ENCODE measurements around the gene SLFN12. TPM values are rescaled to one million over a fixed set of nuclear protein-coding genes. Genes with fewer than 3 reads are reported as not detected.

Gene SLFN12
- total RNA-seq, 1 experiment from 2014 or later: 14.5 TPM

GRCh38 chr17:35479271-35479670 lies 47.0 kb upstream of the SLFN12 start:
- Histone ChIP-seq H2AK5ac (ENCODE audit: insufficient read length, low read length) (no peak overlapping the region), H3K27me3 (ENCODE audit: insufficient read depth, low read length) (peaks cover 11% of the 10 kb centered on the region; the same call in 1 of the 2 replicates), H3K18ac (ENCODE audit: insufficient read length, low read depth, low read length) (no peak overlapping the region), H3K4ac (ENCODE audit: low read depth, low read length) (no peak overlapping the region), H4K20me1 (ENCODE audit: control insufficient read depth, insufficient read depth, insufficient read length) (no peaks in the 10 kb centered on the region), H2BK12ac (ENCODE audit: insufficient read length, low read depth, low read length) (no peak overlapping the region), H2BK15ac (ENCODE audit: low read depth, low read length) (no peak overlapping the region), H4K5ac (ENCODE audit: insufficient read length, low read depth, low read length) (no peak overlapping the region), H3K4me1 (ENCODE audit: insufficient read depth, low read length) (no peaks in the 10 kb centered on the region), H3K56ac (ENCODE audit: insufficient read length, low read depth, low read length) (no peak overlapping the region), H2BK5ac (ENCODE audit: insufficient read length, low read length) (no peak overlapping the region), H3K14ac (ENCODE audit: insufficient read depth, low read length) (no peak overlapping the region), H2BK120ac (ENCODE audit: low read depth, low read length, poor library complexity, severe bottlenecking) (no peak overlapping the region), H4K8ac (replicated peaks; ENCODE audit: insufficient read length, low read depth, low read length) (no peak overlapping the region), H4K91ac (ENCODE audit: insufficient read length, low read depth, low read length) (no peak overlapping the region), H3K9me3 (ENCODE audit: control insufficient read depth, low read depth, low read length) (no peaks in the 10 kb centered on the region), H3K9ac (ENCODE audit: extremely low read depth, insufficient read length, low read length) (no peak overlapping the region), H3K23me2 (ENCODE audit: insufficient read length, low read depth, low read length, poor library complexity, severe bottlenecking) (no peaks in the 10 kb centered on the region), H3K4me2 (ENCODE audit: insufficient read depth, insufficient read length, low read length) (no peak overlapping the region), H3T11ph (ENCODE audit: low read length) (no peak overlapping the region), H2AFZ (ENCODE audit: low read length) (no peak overlapping the region), H3K23ac (ENCODE audit: insufficient read length, low read depth, low read length) (no peak overlapping the region), H2BK20ac (ENCODE audit: low read depth, low read length, poor library complexity, severe bottlenecking) (no peak overlapping the region), H3K27ac (ENCODE audit: insufficient read length, low read depth, low read length) (no peak overlapping the region), H3K79me1 (ENCODE audit: insufficient read depth, low read depth, low read length, poor library complexity, severe bottlenecking) (no peaks in the 10 kb centered on the region), H3K79me2 (ENCODE audit: insufficient read depth, low read length) (no peaks in the 10 kb centered on the region)
- no peak for DNase-seq
- no peak overlapping the region for H3K4me3 Mint-ChIP-seq
- H3K9me3 Mint-ChIP-seq: peaks cover 0 to 2% of the 10 kb centered on the region in 2 experiments; a peak in 1 of 5 replicates
- WGBS (ENCODE audit: extremely low coverage, insufficient read length, low lambda C conversion rate): no CpG with 5 or more reads among the region's 5 CpGs
- peaks cover 72% of the 10 kb centered on the region for H3K27me3 Mint-ChIP-seq (ENCODE audit: low read depth)
- no peak overlapping the region for H3K27ac Mint-ChIP-seq
- no peaks in the 10 kb centered on the region for H3K4me1 Mint-ChIP-seq
- no peak for TF ChIP-seq CTCF (conservative IDR thresholded peaks at IDR 0.05)
- no peaks in the 10 kb centered on the region for H3K36me3 Mint-ChIP-seq (ENCODE audit: insufficient read depth in 1 of 3, low read depth in 3 of 3)

All from H9 (cell line).